Testis (tissue), 3 donors: Measurements from ENCODE around the gene GNA12. TPM values are rescaled to one million over a fixed set of nuclear protein-coding genes. Genes with fewer than 3 reads are reported as not detected.

Experiments used
- DNase-seq: peaks from one replicate; pipeline ENCODE4 v3.0.0-alpha.2; 2019
- H3K27ac ChIP-seq, 2 donors: fragments of 200-600 bp; sonication (generic); one replicate each; pipeline ENCODE4 v1.5.1; 2019
- H3K27me3 ChIP-seq: fragments of 200-600 bp; sonication (generic); one replicate; pipeline ENCODE4 v1.5.1; 2019
- H3K36me3 ChIP-seq: fragments of 200-600 bp; sonication (generic); one replicate; pipeline ENCODE4 v1.5.1; 2017; ENCODE audit warnings: low read depth; ENCODE audit errors: missing control alignments
- H3K4me1 ChIP-seq: fragments of 200-600 bp; sonication (generic); one replicate; pipeline ENCODE4 v1.5.1; 2019
- H3K4me3 ChIP-seq, 2 donors: fragments of 200-600 bp; sonication (generic); one replicate each; pipeline ENCODE4 v1.5.1; 2017 to 2019
- H3K9me3 ChIP-seq: fragments of 200-600 bp; sonication (generic); one replicate; pipeline ENCODE4 v1.5.1; 2017
- CTCF ChIP-seq, 3 experiments: fragments of 450-650 bp in 2 of 3; fragments of 200-600 bp in 1 of 3; sonication (generic) in 1 of 3; IDR thresholded peaks; one replicate each; pipeline ENCODE4 v1.5.1; 2016 to 2019; ENCODE audit warnings: antibody characterized with exemption in 3 of 3, mild to moderate bottlenecking in 2 of 3, moderate library complexity in 1 of 3
- POLR2A ChIP-seq: fragments of 450-650 bp; IDR thresholded peaks from one replicate; pipeline ENCODE4 v1.6.1; 2017; ENCODE audit warnings: antibody characterized with exemption, mild to moderate bottlenecking, moderate library complexity
- WGBS, 2 donors: methylation state at CpG; one replicate each; pipeline ENCODE4 v1.1.5; 2018; 5-methylcytosine and 5-hydroxymethylcytosine counted together
- intact Hi-C: fragments of 100-400 bp; cut with DNase I; formaldehyde crosslinking; loops from one replicate; pipeline ENCODE4 v1.15.1; 2023; ENCODE audit warnings: low total_unique reads
- polyA plus RNA-seq: library from polyadenylated mRNA; stranded (reverse); fragments of 350-450 nt; fragmentation: Illumina TruSeq; extraction: RNeasy Lipid Tissue Mini Kit (QIAGEN cat#74804); gene quantifications from one replicate; pipeline ENCODE4 v1.2.3, GENCODE V29; 2014; ENCODE audit warnings: low read depth, low replicate concordance; ENCODE audit not compliant: insufficient read depth
- total RNA-seq, 2 donors: library from RNA; depleted of rRNA; stranded (reverse); fragments of >200 nt; gene quantifications; one replicate each; pipeline ENCODE4 v1.2.3, GENCODE V29; 2016

The GNA12 gene
- total and polyA plus RNA-seq, 3 donors from 2014 or later = 50.0 to 69.6 (median 53.2) TPM

- no peak for DNase-seq
Measured at GRCh38 chr7:2771274-2771731, 72.8 kb downstream of the GNA12 start.

GRCh38 chr7:2764621-2765020 lies 79.5 kb downstream of the GNA12 start:
- no peak for DNase-seq
- Histone ChIP-seq H3K27ac (peak overlapping the region in 1 of 2 donors; percentile 93), H3K36me3 (no peaks in the 10 kb centered on the region), H3K9me3 (no peaks in the 10 kb centered on the region), H3K4me3 (no peak overlapping the region), H3K4me1 (peaks cover 45% of the 10 kb centered on the region), H3K27me3 (no peaks in the 10 kb centered on the region)
- WGBS, 2 donors = 92 to 95% methylated on average over 11 of the region's 11 CpGs
- intact Hi-C loops = no loop called here
- TF ChIP-seq CTCF (IDR thresholded peaks at IDR 0.05) (no peak), POLR2A (no peak)

More at GRCh38 chr7:2771274-2771731, 72.8 kb downstream of the GNA12 start:
- Histone ChIP-seq H3K4me3 (no peak overlapping the region), H3K9me3 (no peaks in the 10 kb centered on the region), H3K4me1 (no peaks in the 10 kb centered on the region), H3K27ac (no peak overlapping the region), H3K27me3 (no peaks in the 10 kb centered on the region), H3K36me3 (no peaks in the 10 kb centered on the region)
- intact Hi-C loops = no loop called here
- no peak for TF ChIP-seq CTCF (IDR thresholded peaks at IDR 0.05)
- WGBS, 2 donors = 77 to 81% methylated on average over 5 to 6 of the region's 6 CpGs

GRCh38 chr7:2763597-2763996 lies 80.5 kb downstream of the GNA12 start:
- peak; percentile 40 for DNase-seq
- Histone ChIP-seq H3K27ac (peak overlapping the region; percentile 93 to 95), H3K4me1 (peaks cover 55% of the 10 kb centered on the region), H3K27me3 (no peaks in the 10 kb centered on the region), H3K9me3 (no peaks in the 10 kb centered on the region), H3K36me3 (no peaks in the 10 kb centered on the region), H3K4me3 (peak overlapping the region in 1 of 2 donors; percentile 47)
- intact Hi-C loops = no loop called here
- TF ChIP-seq CTCF (IDR thresholded peaks at IDR 0.05) (no peak), POLR2A (no peak)
- WGBS, 2 donors = 24 to 32% methylated on average over 6 of the region's 6 CpGs

- no peaks in the 10 kb centered on the region for H3K27me3 ChIP-seq
- intact Hi-C loops = no loop called here
- 69 to 70% methylated on average over 28 to 29 of the region's 29 CpGs for WGBS, 2 donors
- DNase-seq = no peak
- TF ChIP-seq POLR2A (no peak), CTCF (IDR thresholded peaks at IDR 0.05) (no peak)
- H3K4me3 ChIP-seq = peak overlapping the region in 1 of 2 donors; percentile 47
- peaks cover 68% of the 10 kb centered on the region for H3K4me1 ChIP-seq
- H3K27ac ChIP-seq = peak overlapping the region; percentile 93 to 95
- H3K36me3 ChIP-seq = no peaks in the 10 kb centered on the region
- no peaks in the 10 kb centered on the region for H3K9me3 ChIP-seq
Measured at GRCh38 chr7:2761801-2762497, 82.2 kb downstream of the GNA12 start.
